Left lung (tissue), 10 donors: ENCODE results near the gene AGAP1. TPM values are rescaled to one million over a fixed set of nuclear protein-coding genes. Genes with fewer than 3 reads are reported as not detected.

Experiments used
- ATAC-seq: fragments of 200-7000 bp; cut with Tn5 transposase; one replicate; pipeline ENCODE4 v1.9.1; 2020; ENCODE audit warnings: moderate library complexity
- DNase-seq, 4 donors: peaks; one replicate each; pipeline ENCODE4 v3.0.0-alpha.2; 2013 to 2020
- H3K27ac ChIP-seq, 2 donors: fragments of 200-600 bp; sonication (generic) in 1 of 2; one replicate each; pipeline versions ENCODE4 v1.5.0 to v1.8.0; 2020 to 2021
- H3K27me3 ChIP-seq, 2 donors: fragments of 200-600 bp; sonication (generic) in 1 of 2; one replicate each; pipeline versions ENCODE4 v1.5.0 to v1.8.0; 2020 to 2021
- H3K36me3 ChIP-seq, 2 donors: fragments of 200-600 bp; sonication (generic) in 1 of 2; one replicate each; pipeline versions ENCODE4 v1.5.0 to v1.8.0; 2020 to 2021
- H3K4me1 ChIP-seq, 2 donors: fragments of 200-600 bp; one replicate each; pipeline ENCODE4 v1.8.0; 2021
- H3K4me3 ChIP-seq, 2 donors: fragments of 200-600 bp; sonication (generic) in 1 of 2; one replicate each; pipeline versions ENCODE4 v1.5.0 to v1.8.0; 2020 to 2021; ENCODE audit warnings: mild to moderate bottlenecking in 1 of 2
- H3K9me3 ChIP-seq, 2 donors: fragments of 200-600 bp; sonication (generic) in 1 of 2; one replicate each; pipeline versions ENCODE4 v1.5.0 to v1.8.0; 2020 to 2021
- intact Hi-C, 2 donors: fragments of 100-400 bp; cut with DNase I; formaldehyde crosslinking; loops; one replicate each; pipeline versions ENCODE4 v1.11.2 to v1.14.2; 2022
- polyA plus RNA-seq, 6 donors: library from polyadenylated mRNA; unstranded; fragments of 120-200 nt; gene quantifications; one replicate each; pipeline ENCODE4 v1.2.1, GENCODE V29; 2013; ENCODE audit not compliant: insufficient read length in 6 of 6
- total RNA-seq, 2 donors: library from RNA; stranded (reverse); fragmentation: NEBNext Ultra II Directional; extraction: Animal tissue kit (Norgen Biotek cat#: 25700); gene quantifications; one replicate each; pipeline ENCODE4 v1.2.1, GENCODE V29; 2021
- TF ChIP-seq, protein P1 (sequence below), 2 donors: fragments of 200-600 bp; sonication (generic) in 1 of 2; IDR thresholded peaks; one replicate each; pipeline versions ENCODE4 v1.5.0 to v1.8.0; 2021; ENCODE audit warnings: antibody characterized with exemption in 2 of 2
- donor health status: DM: no; HTN: yes; CAD: no.
- donor health status: DM: no; HTN: no; CAD: no.

AGAP1 gene
- total and polyA plus RNA-seq, 8 donors: 13.1 to 25.4 (median 22.4) TPM

DNA sequence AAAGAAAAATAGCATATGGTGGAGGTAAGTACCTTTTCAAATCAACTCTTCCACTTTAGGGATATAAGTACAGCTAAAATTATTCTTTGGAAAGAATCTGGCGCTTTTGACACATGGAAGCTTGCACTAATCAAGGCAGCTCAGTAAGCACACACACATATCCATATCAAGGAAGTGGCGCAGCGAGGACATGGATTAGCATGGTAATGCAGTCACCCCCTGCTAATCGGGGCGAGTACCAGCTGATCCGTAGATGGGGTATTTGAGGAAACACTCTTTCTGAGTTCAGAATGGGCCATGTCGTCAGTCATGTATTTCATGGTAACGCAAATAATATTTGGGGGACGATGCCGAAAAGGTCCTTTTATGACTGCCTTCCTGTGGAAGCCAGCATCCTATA lies 429.0 kb downstream of the AGAP1 start:
- no peaks in the 10 kb centered on the region for H3K4me1 ChIP-seq
- no peaks in the 10 kb centered on the region for H3K36me3 ChIP-seq
- no peak overlapping the region for H3K27ac ChIP-seq
- H3K4me3 ChIP-seq: no peak overlapping the region
- intact Hi-C loops: no loop called here
- ATAC-seq: no peak
- no peaks in the 10 kb centered on the region for H3K27me3 ChIP-seq
- DNase-seq: no peak
- TF ChIP-seq, protein P1, sequence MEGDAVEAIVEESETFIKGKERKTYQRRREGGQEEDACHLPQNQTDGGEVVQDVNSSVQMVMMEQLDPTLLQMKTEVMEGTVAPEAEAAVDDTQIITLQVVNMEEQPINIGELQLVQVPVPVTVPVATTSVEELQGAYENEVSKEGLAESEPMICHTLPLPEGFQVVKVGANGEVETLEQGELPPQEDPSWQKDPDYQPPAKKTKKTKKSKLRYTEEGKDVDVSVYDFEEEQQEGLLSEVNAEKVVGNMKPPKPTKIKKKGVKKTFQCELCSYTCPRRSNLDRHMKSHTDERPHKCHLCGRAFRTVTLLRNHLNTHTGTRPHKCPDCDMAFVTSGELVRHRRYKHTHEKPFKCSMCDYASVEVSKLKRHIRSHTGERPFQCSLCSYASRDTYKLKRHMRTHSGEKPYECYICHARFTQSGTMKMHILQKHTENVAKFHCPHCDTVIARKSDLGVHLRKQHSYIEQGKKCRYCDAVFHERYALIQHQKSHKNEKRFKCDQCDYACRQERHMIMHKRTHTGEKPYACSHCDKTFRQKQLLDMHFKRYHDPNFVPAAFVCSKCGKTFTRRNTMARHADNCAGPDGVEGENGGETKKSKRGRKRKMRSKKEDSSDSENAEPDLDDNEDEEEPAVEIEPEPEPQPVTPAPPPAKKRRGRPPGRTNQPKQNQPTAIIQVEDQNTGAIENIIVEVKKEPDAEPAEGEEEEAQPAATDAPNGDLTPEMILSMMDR (IDR thresholded peaks at IDR 0.05): no peak
- H3K9me3 ChIP-seq: no peaks in the 10 kb centered on the region

DNA sequence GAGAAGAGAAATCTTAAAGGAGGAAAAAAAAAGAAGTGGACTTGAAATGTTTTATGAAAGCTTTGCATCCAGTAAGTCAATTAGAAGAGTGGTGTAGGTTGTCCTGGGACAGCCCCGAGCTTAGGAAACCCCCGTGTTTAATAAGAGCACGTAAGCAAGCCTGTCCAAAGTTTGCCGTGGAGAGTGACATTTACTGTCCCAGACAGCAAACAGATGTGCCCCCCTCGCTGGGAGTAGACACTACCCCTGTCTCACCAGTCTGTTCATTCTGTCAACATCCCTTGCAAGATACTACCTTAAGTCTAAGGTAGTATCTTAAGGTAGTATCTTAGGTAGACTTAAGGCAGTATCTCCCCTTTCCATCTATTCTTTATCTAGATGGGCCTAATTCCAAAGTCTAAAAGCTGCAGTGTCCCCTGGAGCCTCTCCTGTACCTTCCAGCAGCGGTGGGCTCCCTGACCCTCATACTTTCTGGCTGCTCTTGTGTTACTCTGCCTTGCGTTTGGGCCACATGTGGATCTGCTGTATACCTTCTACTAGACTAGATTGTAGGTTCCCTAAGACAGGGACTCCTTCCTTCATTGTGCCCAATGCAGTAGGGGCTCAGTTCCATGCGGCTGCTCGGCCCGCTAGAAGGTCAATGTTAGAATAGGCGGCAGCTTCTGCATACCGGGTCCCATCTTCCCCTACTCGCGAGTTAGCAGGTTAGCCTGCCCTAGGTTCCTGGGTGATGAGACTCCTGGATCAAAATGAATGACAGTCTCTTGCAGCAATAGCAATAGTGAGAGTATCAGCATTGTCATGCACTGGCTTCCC lies 430.2 kb downstream of the AGAP1 start:
- Histone ChIP-seq H3K4me1 (no peaks in the 10 kb centered on the region), H3K36me3 (no peaks in the 10 kb centered on the region), H3K27ac (no peak overlapping the region), H3K4me3 (no peak overlapping the region), H3K9me3 (no peaks in the 10 kb centered on the region), H3K27me3 (no peaks in the 10 kb centered on the region)
- DNase-seq (no peak), ATAC-seq (no peak)
- TF ChIP-seq, protein P1 (IDR thresholded peaks at IDR 0.05): no peak
- intact Hi-C loops: no loop called here

DNA sequence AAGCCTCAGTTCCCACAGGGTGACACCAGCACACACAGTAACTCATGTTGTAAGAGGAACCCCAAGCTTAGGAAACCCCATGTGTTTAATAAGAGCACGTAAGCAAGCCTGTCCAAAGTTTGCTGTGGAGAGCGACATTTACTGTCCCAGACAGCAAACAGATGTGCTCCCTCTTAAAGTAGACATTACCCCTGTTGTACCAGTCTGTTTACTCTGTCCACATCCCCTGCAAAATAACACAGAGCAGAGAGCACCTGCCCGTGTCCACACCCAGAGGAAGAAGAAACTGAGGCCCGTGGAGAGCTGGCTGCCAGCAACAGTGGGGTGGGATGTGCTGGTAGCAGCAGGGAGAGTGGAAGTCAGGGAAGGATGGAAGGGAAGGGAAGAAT lies 430.8 kb downstream of the AGAP1 start:
- no peaks in the 10 kb centered on the region for H3K27me3 ChIP-seq
- TF ChIP-seq, protein P1 (IDR thresholded peaks at IDR 0.05): no peak
- ATAC-seq (no peak), DNase-seq (no peak)
- no peak overlapping the region for H3K27ac ChIP-seq
- intact Hi-C loops: no loop called here
- no peaks in the 10 kb centered on the region for H3K36me3 ChIP-seq
- H3K4me1 ChIP-seq: no peaks in the 10 kb centered on the region
- no peaks in the 10 kb centered on the region for H3K9me3 ChIP-seq
- H3K4me3 ChIP-seq: no peak overlapping the region

DNA sequence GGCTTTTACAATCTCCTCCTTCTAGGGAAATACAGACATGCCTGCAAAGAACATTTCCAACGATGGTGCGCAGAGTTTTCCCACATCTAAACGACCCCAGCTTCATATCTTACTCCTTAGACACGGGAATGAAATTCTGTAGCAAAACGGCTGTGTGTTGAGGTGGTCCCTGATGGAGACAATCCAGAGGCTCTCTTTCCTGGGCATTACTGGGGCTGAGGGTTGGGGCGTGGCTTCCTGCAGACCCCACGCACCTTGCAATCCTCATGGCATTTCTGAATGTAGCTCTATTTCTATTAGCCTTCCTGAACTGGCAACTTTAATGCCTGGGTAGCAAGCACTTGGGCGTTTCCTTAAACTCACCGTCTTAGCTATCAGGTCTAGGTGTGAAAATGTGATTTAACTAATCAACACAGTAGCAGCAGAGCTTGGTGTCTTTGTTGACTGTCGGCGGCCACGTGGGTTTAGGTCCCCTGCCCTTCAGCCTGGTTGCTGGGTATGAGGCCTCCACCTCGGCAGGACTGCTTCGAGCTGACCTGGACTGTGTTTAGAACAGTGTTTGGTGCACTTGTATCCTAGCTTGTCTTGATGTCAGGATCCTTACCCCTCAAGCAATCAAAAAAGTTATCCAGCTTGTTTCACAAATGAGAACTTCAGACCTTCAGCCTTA lies 431.5 kb downstream of the AGAP1 start:
- intact Hi-C loops: no loop called here

DNA sequence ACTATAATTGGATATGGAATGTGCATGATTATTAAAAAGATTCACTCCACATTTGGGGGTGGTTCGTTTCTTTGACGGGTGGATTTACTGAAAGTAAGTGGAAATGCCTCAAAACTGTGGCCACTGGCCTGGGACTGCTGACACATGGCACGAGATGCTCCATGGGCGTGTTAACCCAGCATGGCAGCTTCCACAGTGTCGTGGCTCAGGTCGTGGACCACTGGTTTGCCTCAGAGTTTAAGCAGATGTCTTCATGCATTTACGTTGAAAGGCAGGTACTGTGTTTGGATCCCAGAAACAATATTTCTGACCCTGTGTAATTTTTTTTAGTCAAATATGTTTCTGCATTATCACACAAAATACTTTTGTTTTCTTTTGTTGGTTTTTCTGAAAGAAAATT lies 432.4 kb downstream of the AGAP1 start:
- TF ChIP-seq, protein P1 (IDR thresholded peaks at IDR 0.05): no peak
- no peak for DNase-seq
- intact Hi-C loops: no loop called here

More for the DNA sequence above, 431.5 kb downstream of the AGAP1 start:
- Histone ChIP-seq H3K27ac (no peak overlapping the region), H3K27me3 (no peaks in the 10 kb centered on the region), H3K36me3 (peaks cover 0 to 3% of the 10 kb centered on the region in 2 donors), H3K4me3 (no peak overlapping the region), H3K4me1 (no peaks in the 10 kb centered on the region), H3K9me3 (no peaks in the 10 kb centered on the region)
- DNase-seq (no peak), ATAC-seq (no peak)
- TF ChIP-seq, protein P1 (IDR thresholded peaks at IDR 0.05): no peak

More for the DNA sequence above, 432.4 kb downstream of the AGAP1 start:
- H3K27me3 ChIP-seq: no peaks in the 10 kb centered on the region
- no peaks in the 10 kb centered on the region for H3K4me1 ChIP-seq
- H3K4me3 ChIP-seq: no peak overlapping the region
- no peak overlapping the region for H3K27ac ChIP-seq
- H3K36me3 ChIP-seq: peaks cover 0 to 7% of the 10 kb centered on the region in 2 donors
- ATAC-seq: no peak
- H3K9me3 ChIP-seq: no peaks in the 10 kb centered on the region
